Measurements from ENCODE around the gene NFIC.
A peak's percentile ranks its signal among the peaks of the same experiment; 100 is the strongest.

Gene NFIC

GRCh38 chr19:3471954-3472655, 105.7 kb downstream of the NFIC start:
- no peak for DNase-seq

DNA sequence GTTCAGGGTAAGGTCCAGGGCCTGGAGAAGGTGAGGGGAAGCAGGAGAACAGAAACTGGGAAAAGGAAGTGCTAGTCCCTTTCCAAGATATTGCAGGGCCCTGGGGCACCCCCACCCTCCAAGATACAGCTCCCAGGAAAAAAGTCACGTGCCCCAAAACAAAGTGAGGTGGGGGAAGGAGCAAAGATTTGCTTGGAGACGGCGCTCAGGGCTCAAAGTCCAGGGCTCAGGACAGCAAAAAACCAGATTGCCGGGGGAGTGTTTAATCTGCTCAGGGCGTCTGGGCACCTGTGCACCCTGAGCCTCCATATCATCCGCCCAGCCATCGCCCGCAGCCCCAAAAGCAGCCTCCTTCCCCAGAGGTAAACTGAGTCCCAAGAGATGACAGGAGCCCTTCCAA, 107.6 kb downstream of the NFIC start:
- DNase-seq = no peak

- DNase-seq = no peak
These were observed 108.2 kb downstream of the NFIC start for GRCh38 chr19:3474614-3475013.

GRCh38 chr19:3475449-3475848, 109.1 kb downstream of the NFIC start:
- DNase-seq = no peak

DNA sequence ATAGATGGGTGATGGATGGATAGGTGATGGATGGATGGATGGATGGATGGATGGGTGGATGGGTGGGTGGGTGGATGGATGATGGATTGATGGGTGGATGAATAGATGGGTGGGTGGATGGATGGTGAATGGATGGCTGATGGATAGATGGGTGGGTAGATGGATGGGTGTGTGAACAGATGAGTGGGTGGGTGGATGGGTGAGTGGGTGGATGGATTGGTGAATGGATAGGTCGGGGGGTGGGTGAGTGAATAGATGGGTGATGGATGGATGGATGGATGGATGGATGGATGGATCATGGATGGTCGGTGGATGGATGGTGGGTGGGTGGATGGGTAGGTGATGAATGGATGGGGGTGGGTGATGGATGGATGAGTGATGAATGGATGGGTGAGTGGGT, 110.4 kb downstream of the NFIC start:
- no peak for DNase-seq

- no peak for DNase-seq
These were observed 111.1 kb downstream of the NFIC start for GRCh38 chr19:3477506-3477905.

DNA sequence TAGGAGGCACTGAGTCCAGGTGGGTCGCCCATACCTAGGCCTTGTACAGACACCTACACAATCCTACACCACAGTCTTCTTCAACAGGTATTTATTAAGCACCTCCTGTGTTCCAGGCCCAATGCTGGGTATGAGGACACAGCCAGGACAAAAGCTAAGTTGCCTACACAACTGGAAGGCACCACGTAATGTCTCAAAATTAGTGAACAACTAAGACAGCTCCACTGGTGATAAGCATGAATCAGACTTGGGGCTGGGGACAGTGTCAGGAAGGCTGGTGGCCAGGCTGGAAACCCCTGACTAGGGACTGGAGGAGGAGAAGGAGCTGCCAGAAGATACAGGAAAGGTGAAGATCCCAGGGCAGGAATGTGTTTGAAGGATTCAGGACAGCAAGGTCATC, 111.6 kb downstream of the NFIC start:
- DNase-seq = no peak

DNA sequence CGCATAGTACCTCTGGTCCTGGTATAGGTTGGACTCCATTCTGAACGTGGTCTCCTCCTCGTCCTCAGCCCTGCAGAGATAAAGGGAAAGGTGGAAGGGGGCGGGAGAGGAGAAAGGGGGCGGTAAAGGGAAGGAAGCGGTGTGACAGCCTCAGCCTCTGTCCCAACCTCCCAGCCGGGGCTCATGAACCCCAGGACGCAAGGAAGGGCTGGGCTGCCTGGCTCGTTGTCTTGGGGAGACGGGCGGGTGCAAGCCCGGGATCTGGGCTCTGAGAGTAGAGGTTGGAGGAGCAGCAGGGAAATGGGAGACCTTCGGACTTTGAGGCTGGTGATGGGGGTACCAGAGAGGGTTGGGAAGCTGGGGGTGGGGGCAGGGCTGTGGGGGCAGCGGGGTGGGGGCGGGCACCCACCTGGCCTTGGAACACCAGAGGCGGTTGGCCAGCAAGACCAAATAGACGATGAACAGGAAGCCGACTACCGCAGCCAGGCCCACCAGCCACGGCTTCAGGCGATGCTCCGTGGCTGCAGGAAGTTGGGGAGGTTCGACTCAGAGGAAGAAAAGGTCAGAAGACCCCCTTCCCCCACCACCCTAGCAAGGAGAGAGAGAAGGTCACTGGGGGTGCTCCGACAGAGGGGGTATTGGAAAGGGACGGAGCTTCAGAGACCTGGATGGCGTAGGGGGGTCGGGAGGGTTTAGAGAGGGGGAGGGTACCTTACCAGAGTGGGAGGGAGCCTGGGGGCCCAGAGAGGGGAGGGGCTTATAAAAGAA, 112.2 kb downstream of the NFIC start:
- DNase-seq = peak; percentile 57

DNA sequence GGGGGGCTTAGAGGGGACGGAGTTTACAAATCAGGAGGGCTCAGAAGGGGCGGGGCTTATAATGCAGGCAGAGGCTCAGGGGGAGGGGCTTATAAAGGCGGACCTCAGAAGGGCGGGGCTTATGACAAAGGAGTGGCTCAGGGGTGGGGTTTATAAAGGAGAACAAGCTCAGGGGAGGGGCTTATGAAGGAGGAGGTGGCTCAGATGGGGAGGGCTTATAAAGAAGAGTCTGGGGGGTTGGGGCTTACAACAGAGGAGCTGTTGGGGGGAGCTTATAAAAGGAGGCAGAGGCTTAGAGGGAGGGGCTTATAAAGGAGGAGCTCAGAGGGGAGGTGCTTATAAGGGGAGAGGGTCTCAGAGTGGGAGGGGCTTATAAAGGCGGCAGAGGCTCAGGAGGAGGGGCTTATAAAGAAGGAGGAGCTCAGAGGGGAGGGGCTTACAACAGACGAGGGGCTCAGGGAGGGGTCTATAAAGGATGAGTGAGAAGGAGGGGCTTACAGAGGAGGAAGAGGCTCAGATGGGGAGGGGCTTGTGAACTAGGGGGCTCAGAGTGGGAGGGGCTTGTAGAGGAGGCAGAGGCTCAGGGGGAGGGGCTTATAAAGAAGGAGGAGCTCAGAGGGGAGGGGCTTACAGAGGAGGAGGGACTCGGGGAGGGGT, 112.9 kb downstream of the NFIC start:
- DNase-seq = peak; percentile 76

DNA sequence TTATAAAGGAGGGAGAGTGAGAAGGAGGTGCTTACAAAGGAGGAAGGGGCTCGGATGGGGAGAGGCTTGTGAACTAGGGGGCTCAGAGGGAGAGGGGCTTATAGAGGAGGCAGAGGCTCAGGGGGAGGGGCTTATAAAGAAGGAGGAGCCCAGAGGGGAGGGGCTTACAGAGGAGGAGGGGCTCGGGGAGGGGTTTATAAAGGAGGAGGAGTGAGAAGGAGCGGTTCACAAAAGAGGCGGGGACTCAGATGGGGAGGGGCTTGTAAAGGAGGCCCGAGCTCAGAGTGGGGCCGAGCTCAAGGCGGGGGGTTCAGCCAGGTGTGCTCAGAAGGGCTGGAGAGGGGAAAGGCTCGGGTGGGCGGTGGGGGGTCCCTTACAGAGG, 113.4 kb downstream of the NFIC start:
- DNase-seq = no peak

DNA sequence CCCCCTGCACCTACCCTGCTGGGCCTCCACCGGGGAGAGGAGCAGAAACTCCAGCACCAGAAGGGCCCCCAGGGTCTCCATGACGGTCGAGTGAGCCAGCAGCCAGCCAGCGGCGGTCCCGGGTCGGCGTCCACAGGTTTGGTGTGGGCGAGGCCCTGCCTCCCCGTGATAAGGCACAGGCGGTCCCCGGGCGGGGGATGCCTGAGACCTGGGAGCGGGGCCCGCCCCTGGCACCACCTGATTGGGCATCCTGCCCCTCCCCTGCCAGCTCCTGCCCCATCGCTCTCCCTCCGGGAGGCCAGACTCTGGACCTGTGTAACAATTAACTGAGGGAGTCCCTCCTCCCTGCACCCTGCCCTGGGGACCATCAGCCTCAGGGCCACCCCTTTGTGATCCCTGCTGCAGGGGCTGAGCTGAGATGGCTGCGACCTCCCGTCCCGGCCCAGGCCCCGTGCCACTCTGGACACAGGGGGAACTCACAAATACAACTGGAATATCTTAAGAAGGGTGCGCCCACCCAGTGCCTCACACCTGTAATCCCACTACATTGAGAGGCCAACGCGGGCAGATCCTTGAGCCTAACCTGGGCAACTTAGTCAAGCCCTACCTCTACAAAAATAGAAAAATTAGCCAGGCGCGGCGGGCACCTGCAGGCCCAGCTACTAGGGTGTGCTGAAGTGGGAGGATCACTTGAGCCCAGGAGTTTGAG, 114.2 kb downstream of the NFIC start, which contains the start of gene SMIM24:
Gene SMIM24 (minus strand): TSS at position 143 of the 709 bp plus-strand sequence. CDS start 62 bp downstream, at position 81.
- DNase-seq = no peak

GRCh38 chr19:3481241-3482090, 115.1 kb downstream of the NFIC start:
- DNase-seq = no peak

- DNase-seq = no peak
These were observed 116.3 kb downstream of the NFIC start for GRCh38 chr19:3482507-3483225.

DNA sequence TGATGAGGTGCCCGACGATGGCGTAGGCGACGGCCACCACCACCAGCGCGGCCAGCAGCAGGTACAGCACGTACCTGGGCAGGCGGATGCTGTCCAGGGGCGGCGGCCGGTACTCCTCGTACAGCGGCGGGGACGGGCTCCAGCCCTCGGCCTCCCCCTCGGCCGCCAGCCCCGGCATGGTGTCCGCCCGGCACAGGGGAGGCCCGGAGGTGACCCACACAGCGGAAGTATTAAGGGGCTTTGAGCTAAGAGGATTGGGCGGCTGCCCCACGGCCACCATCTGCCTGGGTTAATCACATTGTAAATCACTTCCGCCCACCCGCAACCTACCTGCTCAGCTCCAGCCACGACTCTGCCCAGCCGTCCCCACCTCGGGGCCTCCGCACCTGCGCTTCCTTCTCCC, 116.8 kb downstream of the NFIC start, which contains the start of gene SMIM44:
Gene SMIM44 (minus strand): TSS at position 216 of the 403 bp plus-strand sequence. CDS start 38 bp downstream, at position 178.
- DNase-seq = no peak

- DNase-seq = no peak
These were observed 125.2 kb downstream of the NFIC start for GRCh38 chr19:3491396-3492119.

DNA sequence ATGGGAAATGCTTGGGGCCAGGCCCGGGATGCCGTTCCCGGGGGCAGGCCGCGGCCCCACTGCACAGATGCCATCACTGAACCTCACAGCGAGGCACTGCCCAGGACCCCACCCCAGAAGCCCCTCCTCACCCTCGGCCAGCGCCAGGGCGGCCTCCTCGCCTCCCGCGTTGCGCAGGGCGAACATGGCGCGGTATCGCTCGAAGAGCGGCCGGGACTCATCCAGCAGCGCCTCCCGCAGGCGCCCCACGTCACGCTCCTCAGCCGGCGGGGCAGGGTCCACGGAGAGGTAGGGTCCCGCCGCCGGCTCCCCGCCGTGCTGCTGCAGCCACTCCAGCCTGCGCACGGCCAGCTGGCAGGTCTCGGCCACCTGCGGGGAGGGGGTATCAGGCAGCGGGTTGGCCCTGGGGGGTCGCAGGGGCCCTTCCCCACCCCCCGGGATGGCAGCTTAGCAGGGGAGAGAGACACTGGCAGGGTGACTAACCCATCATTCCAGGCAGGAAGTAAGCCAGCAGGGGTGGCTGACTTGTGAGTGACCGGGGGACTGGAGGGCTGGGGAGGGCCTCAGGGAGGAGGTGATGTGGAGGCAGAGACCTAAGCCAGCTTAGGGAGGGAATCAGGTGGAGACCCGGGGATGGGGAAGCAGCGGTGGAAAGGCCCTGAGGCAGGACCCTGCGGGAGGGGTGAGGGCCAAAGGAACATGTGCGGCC, 125.9 kb downstream of the NFIC start:
- DNase-seq = no peak

GRCh38 chr19:3492919-3493318, 126.5 kb downstream of the NFIC start:
- DNase-seq = no peak

DNA sequence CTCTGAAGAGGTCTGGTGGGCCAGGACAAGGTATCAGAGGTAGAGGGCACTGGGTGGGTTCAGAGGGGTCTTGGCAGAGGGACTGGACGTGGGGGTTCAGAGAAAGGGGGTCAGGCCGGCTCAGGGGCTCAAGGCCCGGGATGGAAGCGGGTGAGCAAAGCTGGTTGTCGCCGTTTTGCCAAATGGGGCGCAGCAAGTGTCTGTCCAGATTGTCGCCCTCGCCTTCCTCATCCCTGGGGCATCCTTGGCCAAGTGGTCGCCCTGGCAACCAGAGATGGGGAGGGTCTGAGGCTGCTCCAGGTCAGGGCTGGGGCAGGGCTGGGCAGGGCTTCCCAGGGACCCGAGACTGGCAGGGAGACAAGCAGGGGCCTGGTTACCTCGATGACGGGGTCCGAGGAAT, 127.3 kb downstream of the NFIC start:
- no peak for DNase-seq

DNA sequence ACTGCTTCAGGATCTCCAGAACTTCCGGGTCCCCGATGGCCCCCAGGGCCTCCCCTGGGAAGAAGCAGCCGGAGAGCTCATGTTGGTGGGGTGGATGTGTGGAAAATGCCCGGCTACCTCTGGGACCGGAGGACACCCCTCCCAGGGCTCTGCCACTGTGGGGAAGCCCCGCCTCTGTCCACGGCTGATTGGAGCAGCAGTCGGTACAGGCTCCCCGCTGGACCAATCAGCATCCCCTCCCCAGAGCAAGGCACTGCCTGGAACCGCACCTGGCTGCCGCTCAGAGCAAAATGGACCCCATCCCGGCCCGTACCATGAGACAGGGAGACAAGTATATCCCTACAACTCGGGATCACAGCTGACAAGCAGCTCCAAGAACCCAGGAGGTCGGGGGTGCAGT, 127.7 kb downstream of the NFIC start:
- no peak for DNase-seq

GRCh38 chr19:3494559-3494958, 128.2 kb downstream of the NFIC start:
- DNase-seq = no peak

Data from GF-D8 (cell line).